Activated T-cell treated with anti-CD3 and anti-CD28 coated beads, Interleukin-2, amount 50 U/mL, for 48 hours (primary cell): Measurements from ENCODE around the gene MYO5A.
"Not testable (repeated sequence)": the region's sequence is repeated elsewhere in the genome, so short reads cannot be mapped to it uniquely, and the experiment has no call there.

Experiments used
- DNase-seq, 2 experiments: peaks; one replicate each; pipeline ENCODE4 v3.0.0-alpha.2; 2020

The MYO5A gene

DNA sequence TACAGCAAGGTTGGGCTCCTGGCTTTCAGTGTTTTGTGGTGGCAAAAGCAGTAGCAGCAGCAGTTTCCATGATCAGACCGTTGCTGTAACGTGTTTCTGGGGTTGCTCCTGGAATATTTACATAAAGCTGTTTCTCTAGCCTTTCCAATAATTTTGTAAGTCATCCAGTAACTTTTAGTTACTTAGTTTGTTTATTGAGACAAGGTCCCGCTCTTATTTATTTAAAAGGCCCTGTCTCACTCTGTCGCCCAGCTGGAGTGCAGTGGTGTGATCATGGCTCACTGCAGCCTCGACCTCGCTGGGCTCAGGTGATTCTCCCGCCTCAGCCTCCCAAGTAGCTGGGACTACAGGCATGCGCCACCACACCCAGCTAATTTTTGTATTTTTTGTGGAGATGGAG lies 8.8 kb upstream of the MYO5A start:
- no peak for DNase-seq

DNA sequence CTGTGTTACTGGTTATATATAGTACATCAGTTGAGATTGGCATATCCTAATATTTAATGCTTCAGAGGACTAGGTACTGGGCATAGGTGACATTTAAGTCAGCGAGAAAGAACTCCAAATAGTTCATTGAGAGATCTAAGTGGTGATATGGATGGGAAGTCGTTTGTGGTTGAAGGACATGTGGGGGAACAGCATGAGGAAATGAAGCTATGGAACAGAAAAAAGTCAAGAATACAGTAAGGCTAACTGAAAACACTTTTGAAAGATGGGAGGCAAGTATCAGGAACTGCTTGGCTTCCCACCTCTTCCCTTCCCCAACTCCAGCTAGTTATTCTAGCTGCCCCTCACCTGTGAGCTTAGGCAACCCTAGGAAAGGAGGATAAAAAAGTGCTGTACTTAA lies 3.7 kb upstream of the MYO5A start:
- no peak for DNase-seq

DNA sequence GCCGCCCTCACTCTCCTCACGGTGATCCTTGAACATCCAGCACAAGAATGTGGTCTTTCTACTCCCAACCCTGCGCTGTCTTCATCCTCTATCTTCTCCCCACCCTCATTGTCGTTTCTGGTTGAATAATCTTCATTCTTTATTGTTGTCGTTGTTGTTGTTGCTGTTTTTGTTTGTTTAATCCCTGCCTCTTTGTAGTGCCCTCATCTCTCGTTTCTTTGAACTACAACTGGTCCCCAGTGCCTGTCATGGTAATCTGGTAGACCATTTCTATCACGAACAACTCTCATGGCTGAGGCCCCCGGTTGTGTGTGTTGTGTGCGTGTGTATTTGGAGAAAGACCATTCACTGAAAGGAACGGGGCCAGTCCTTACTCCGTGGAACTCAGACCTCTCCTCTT lies 1.3 kb upstream of the MYO5A start:
- DNase-seq = no peak

DNA sequence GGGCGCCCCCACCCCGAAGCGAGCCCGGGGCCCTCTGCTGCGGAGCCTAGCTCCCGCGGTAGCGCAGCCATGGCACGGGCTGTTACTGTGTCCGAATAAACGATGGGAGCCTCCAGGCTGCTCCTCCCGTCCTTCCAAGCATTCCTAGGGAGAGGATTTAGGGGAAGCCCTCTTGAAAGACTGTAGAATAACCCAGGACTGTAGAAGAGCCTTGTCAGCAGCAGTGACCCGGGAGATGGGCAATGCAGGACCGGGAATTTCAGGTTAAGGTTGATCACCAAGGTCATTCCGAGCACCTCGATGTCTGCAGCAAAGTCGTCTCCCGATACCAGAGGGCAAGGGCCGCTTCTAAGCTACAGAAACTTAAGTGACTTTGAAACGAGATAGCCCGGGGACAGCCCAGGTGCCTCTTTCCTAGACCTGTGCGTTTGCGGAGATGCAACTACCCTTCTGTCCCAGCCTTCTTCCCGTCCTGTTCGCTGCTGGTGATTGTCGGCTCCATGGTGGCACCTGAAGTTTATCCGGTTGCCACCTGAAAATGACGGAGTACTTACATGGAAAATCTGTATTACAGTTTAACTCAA lies 753 bp upstream of the MYO5A start:
- DNase-seq = peak; percentile 43 to 50

DNA sequence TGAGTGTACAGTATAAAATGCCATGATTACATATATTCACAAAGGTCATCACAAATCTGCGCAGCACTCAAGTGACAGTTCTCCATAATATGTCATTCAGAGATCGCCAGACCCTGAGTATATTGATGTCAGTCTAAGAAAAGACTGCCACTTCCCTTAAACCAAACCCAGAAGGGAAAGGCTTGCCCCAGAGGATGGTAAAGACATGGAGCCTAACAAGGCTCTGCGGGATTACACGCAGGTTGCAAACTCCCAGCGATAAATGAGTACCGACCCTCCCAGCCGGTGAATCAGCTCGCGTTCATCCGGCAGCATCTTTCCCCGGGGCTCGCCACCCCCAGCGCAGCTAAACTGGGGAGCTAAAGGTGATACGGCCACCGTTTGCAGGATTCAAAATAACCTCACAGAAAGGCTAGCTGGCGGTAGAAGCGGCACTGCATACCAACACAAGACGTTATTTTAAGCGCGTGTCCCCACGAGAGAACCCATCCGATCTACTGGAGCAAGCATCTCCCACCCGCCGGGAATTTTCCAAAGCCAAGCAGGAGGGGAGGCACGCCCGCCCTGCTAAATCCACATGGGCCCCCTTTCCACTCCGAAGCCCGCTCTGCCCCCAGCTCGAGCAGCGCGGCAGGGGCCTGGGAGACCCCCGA lies 643 bp downstream of the MYO5A start:
- DNase-seq = peak; percentile 70 to 72

DNA sequence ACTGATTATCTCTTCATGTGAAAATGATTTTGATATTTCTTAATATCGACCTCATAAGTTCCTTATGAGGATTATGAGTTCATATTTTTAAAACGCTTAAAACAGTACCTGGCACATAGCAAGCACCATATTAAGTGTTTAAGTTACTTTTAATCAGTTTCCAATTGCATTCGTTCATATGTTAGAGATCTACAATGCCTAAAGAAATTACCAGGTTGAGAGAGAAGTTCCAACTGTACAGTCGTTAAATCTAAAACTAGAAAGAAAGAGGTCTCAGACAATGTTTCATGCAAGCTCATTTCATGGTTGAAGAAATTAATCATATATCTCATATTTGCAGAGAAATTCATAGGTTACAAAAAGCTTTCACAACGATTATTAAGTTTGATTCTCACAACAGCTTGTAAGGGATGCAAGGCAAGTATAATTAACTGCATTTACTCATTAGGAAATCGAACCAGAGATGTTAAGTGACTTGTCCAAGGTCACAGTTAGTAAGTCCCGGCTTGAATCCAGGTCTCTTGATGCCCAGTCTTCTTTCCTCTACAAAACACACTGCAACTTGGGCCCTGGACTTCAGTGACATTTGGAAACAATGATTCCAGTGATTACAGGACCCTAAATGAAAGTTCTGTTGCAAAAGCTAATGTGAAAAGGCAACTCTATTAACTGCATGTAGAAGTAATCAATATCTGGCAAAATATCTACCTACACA lies 1.3 kb downstream of the MYO5A start:
- DNase-seq = no peak

DNA sequence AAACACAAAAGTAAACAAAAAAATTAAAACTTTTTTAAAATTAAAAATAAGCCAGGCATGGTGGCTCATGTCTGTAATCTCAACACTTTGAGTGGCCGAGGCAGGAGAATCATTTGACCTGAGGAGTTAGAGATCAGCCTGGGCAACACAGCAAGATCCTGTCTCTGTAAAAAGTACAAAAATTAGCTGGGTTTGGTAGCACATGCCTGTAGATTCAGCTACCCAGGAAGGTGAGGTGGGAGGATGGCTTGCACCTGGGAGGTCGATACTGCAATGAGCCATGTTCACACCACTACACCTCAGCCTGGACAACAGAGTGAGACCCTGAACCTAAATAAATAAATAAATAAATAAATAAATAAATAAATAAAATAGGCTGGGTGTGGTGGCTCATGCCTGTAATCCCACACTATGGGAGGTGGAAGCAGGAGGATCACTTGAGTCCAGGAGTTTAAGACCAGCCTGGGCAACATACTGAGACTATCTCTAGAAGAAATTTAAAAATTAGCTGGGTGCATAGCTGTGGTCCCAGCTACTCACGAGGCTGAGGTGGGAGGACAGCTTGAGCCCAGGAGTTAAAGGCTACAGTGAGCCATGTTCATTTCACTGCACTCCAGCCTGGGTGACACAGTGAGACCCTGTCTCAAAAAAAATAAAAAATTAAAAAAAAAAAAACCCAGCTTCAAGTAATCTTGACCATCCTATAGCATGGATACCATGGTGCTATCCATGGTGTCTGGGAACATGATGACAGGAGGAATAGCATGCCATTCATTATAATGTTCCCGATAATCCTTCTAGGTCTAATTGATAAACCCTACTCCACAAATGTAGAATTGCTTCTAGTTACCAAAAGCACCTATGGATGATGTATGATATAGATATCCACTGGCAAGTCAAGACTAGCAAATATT lies 4.2 kb downstream of the MYO5A start:
- DNase-seq = no peak

DNA sequence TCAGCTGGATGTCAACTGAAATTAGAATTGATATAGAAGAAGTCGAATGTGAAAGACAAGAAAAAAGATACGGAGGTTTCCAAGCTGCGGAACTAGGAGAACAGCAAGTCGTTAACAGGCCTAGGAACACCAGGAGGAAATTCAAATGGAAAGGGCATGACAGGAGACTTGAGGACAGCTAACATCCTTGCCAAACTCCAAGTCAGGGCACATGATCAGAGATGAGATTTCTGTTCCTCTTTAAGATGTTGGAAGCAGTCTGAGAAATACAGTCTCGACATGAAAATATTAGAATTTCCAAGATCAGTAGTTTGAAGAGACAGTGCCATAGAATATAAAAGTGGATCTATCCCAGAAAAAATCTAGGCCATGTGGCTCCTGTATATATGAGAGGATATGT lies 5.0 kb downstream of the MYO5A start:
- no peak for DNase-seq

DNA sequence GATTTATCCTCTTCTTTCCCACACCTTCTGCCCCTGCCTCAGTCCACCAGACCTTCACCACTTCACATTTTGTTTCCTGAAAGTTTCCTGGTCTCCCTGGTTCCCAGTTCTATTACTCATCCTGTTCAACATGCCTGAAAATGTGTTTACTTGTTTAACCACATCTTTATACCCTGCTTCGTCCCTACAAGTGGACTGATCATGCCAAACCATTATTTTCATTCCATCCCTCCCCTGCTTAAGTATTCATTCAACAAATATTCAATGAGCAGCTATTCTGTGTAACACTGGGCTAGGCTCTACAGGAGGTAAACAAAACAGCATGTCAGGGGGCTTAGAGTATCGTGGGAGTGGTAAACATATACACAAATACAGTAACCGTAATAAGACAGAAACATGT lies 5.5 kb downstream of the MYO5A start:
- no peak for DNase-seq

DNA sequence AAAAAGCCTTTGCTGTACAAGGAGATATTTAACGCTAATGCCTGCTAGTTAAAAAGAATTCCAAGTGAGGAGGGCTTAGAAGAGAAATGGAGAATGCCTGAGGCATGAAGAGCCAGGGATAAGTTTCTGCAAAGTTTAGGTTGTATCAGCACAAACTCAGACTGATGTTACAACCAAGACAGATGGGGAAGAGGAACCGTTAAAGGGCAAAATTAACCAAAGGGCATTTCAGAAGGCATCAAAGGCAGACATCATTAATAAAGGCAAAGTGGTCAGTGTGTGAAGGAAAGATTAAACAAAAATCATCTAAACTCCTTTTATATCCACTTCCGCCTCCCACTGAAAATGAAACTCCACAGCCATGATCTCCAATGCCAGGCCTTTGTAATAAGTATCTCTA lies 7.0 kb downstream of the MYO5A start:
- no peak for DNase-seq

DNA sequence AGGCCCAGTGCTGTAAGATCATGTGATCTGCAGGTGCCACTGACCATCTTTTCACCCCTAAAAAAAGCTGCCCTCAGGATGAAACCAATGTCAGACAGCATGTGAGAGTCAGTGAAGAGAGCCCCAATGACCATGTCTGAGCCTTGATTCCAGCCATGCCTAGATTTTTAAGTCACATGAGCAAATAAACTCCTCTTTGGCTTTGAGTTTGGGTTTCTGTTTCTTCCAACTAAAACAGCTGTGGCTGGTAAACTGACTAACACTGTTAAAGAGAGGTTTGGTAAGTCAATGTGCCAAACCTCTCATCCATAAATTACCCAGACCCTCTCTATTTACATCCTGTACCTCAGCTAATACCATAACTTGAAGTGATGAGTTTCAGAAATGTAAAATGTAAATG lies 8.3 kb downstream of the MYO5A start:
- no peak for DNase-seq

DNA sequence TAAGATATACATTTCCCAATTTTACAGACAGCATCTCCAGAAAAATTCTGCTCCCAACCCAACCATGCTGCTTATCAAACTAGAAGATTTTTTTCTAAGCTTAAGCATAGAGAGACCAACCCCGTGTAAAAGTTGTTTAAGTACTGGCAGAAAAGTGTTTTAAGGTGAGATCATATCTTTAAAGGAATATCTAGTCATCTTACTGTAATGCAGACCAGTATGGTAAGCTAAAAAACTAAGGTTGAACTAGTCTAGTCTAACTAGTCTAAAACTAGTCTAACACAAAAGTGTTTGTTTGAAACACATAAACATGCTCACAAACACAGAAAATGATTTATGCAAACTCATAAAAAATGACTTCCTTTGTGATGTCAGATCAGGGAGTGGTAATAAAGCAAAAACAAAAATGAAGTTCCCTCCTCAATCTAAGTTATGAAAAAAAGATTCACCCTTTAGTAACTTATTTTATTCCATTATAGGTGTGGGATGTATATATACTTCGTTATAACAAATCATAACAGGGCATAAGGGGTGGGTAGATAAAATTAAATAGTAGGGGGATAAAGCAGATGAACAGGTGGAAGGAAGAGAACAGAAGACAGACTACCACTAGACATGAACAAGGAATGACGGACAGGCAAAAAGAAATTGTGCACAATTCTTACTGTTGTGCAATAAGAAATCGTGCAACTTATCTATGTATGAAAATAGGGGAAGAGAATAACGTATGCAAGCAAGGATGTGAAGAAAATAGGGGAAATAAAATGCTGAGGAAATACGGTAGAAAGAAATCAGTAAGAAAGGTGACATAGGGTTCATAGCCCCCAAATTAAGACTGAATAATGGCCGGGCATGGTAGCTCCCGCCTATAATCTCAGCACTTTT lies 10.0 kb downstream of the MYO5A start:
- DNase-seq = no peak

DNA sequence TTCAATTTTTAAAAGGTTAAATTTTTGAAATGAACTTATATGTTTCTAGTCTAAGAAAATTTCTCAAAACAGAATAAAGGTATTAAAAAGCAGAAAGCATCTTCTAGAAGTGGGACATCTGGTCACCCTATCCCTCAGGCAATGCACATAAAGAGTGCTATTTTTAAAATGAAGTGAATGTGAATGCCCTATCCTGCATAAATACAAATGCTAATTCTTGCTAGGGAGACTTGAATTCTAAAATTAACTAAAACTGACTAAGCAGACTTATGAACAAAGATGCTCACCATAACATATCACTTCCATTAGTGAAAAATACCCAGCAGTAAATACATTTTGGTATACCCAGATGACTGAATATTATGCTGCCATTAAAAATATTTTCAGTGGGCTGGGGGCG lies 11.7 kb downstream of the MYO5A start:
- DNase-seq = no peak

DNA sequence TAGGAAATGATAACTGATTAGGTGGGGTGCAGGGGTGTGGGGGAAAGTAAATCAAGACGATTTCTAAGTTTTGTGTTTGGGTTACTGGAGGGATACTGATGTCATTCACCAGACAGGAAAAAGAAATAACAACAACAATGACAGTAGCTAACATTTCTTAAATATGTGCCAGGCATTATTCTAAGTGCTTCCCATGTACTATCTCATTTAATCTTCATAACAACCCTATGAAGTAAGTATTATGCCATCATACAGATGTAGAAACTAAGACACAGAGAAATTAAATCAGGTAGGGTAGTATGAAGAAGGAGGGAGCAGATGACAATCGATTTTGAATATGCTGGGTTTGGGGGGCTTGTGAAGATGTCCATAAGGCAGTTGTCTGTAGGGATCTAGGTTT lies 13.3 kb downstream of the MYO5A start:
- DNase-seq = no peak

DNA sequence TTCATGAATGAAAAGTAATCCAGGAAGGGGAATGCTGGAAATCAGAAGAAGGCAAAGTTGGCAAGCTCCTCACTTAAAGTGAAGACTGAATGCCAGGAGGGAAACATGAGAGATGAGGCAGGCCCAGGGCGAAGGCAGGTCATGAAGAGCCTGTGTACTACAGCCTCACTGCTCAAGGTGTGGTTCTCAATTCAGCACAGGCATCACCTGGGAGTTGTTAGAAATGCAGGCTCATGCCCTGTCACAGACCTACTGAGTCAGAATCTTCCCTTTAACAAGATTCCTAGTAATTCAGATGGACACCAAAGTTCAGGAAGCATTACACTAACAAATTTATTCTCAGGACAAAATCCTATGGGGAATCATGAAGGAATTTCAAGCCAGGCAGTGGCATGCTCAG lies 14.2 kb downstream of the MYO5A start:
- no peak for DNase-seq

DNA sequence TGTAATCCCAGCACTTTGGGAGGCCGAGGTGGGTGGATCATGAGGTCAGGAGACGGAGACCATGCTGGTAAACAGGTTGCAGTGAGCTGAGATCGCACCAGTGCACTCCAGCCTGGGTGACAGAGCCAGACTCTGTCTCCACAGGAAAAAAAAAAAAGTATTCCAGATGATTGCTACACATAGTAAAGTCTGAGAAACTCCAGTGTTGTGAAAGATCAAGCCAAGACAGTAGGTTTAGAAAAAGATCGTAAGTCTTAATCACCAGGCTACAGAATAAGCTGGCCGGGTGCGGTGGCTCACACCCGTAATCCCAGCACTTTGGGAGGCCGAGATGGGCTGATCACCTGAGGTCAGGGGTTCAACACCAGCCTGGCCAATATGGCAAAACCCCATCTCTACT lies 15.8 kb downstream of the MYO5A start:
- DNase-seq = not testable (repeated sequence)

DNA sequence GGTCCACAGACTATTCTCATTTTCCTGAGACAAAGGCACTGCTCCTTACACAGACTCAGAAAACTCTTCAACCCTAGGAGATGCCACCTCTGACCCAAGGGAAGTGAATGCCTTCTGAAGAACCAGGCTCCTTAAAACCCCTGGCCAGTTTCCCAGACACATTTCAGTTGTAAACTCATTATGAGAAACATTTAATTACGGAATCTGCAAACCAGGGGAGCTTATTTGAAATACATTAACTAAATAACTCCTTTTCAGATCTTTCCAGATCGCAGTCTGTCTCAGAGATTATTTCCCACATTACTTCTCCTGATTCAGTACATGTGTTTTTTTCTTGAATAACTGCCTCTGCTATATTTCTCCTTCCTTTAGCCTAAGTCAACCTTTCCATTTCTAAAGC lies 17.6 kb downstream of the MYO5A start:
- no peak for DNase-seq

DNA sequence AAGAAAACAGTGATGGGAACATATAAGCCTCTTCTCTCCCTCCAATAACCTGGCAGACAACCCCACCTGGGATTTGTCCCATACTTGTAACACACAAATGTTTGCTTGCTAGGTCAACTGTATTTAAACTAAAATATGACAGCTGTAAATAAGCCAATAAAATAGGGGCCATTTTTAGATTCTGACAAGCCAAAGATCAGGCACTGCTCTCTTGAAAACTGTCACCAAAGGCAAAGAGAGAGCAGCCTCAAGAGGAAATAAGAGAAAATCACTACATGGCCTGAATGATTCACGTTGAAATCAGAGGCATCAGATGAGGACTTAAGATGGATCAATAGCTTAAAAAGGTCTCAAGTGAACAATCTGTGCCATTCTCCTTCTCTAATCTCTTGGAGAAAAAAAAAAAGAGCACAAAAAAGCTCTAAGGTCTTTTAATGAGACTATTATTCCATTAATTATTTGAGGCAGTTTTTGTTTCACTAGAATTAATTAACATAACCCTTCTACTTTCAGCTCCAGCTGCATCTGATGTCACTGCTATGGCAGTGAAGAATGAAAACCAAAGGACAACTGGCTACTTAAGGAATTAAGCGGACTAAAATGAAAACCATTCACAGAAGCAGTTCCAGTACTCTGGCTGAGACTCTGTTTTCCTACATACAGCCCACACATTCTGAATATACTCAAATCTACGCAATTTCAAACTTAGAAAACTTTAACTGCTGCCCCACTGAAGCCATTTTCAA lies 19.0 kb downstream of the MYO5A start:
- no peak for DNase-seq

DNA sequence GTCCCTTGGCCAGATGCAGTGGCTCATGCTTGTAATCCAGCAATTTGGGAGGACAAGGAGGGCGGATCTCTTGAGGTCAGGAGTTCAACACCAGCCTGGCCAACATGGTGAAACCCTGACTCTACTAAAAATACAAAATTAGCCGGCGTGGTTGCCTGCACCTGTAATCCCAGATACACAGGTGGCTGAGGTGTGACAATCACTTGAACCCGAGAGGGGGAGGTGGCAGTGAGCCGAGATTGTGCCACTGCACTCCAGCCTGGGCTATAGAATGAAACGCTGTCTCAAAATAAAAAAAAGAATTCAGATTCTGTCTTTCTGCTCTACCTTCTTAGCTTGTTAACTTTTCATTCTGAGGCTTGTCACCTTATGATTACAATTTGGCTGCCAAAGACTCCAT lies 22.1 kb downstream of the MYO5A start:
- DNase-seq = no peak

DNA sequence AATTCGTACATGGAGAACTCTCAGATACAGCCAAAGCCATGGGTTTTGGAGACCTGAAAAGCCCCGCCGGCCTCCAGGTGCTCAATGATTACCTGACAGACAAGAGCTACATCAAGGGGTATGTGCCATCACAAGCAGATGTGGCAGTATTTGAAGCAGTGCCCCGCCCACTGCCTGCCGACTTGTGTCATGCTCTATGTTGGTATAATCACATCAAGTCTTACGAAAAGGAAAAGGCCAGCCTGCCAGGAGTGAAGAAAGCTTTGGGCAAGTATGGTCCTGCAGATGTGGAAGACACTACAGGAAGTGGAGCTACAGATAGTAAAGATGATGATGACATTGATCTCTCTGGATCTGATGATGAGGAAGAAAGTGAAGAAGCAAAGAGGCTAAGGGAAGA lies 23.5 kb downstream of the MYO5A start:
- no peak for DNase-seq

DNA sequence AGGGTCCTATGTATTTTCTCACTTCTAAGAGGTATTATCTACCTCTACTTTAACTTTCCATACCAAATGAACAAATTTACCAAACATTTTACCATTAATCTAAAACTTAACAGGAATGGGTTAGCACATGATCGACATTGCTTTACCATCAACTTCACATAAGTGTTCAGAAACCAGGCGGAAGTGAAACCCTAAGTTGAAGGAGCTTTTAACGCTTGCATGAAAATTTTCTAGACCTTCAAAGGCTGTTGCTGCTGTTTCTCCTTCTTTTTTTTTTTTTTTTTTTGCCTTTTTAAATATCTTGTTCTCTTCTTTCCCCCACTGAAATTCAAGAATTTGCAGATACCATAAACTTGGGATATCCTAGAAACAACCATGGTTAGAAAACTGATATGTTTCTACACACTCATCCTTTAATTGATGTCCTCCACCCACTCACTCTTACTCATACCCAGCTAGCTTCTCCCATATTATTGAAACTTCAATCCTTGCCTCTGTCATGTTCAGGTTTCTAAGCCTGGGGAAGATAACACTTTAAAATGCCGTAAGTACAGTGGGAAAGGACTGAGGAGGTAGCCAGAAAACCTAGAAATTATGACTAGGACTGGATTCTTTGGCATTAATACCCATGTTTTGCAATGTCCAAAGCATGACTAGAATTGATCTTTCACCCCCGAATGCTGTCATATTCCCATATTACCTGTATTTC lies 24.7 kb downstream of the MYO5A start:
- DNase-seq = no peak
